NCI-H748 treated with DMSO at 0.1 percent for 48 hours (cell line): ENCODE data around the gene ROR2.

Experiments used
- DNase-seq: peaks from one replicate; lab custom pipeline; 2025; lab: John Stamatoyannopoulos, UW

ROR2 gene

GRCh38 chr9:91736898-91737601, 213.0 kb downstream of the ROR2 start:
- DNase-seq, result no peak

GRCh38 chr9:91736311-91736710, 213.7 kb downstream of the ROR2 start:
- DNase-seq, result no peak

- no peak for DNase-seq
Observed at GRCh38 chr9:91735049-91735448, 215.0 kb downstream of the ROR2 start.

GRCh38 chr9:91734371-91734981, 215.6 kb downstream of the ROR2 start:
- DNase-seq, result no peak

- DNase-seq, result no peak
Observed at GRCh38 chr9:91733006-91733624, 216.9 kb downstream of the ROR2 start.

GRCh38 chr9:91732187-91733005, 217.6 kb downstream of the ROR2 start:
- DNase-seq, result no peak

GRCh38 chr9:91730806-91731205, 219.2 kb downstream of the ROR2 start:
- no peak for DNase-seq

- DNase-seq, result no peak
Observed at GRCh38 chr9:91729558-91729842, 220.5 kb downstream of the ROR2 start.

GRCh38 chr9:91727972-91728371, 222.1 kb downstream of the ROR2 start:
- DNase-seq, result no peak

- peak; percentile 15 for DNase-seq
Observed at GRCh38 chr9:91727316-91727861, 222.6 kb downstream of the ROR2 start.

GRCh38 chr9:91726406-91727100, 223.5 kb downstream of the ROR2 start:
- DNase-seq, result no peak

GRCh38 chr9:91725651-91726050, 224.4 kb downstream of the ROR2 start:
- no peak for DNase-seq

- DNase-seq, result no peak
Observed at GRCh38 chr9:91724609-91725505, 225.2 kb downstream of the ROR2 start.

GRCh38 chr9:91724068-91724440, 226.0 kb downstream of the ROR2 start:
- DNase-seq, result no peak

- DNase-seq, result no peak
Observed at GRCh38 chr9:91723420-91724067, 226.5 kb downstream of the ROR2 start.

- DNase-seq, result no peak
Observed at GRCh38 chr9:91720751-91721705, 229.0 kb downstream of the ROR2 start.

GRCh38 chr9:91720313-91720712, 229.7 kb downstream of the ROR2 start:
- no peak for DNase-seq

- no peak for DNase-seq
Observed at GRCh38 chr9:91718071-91718470, 232.0 kb downstream of the ROR2 start.

GRCh38 chr9:91716815-91717214, 233.2 kb downstream of the ROR2 start:
- DNase-seq, result no peak
